ENCODE data around the gene SLX1A. TPM values are rescaled to one million over a fixed set of nuclear protein-coding genes. Genes with fewer than 3 reads are reported as not detected.

The SLX1A gene
- total RNA-seq, 1 donor from 2014 or later: 28.6 TPM

- H3K4me3 ChIP-seq: no peak overlapping the region
- peaks cover 6% of the 10 kb centered on the region for H3K4me1 ChIP-seq
- intact Hi-C loops (cut with DNase I): no loop called here
- H3K27me3 ChIP-seq (ENCODE audit: low read depth): no peaks in the 10 kb centered on the region
- no peak overlapping the region for H3K27ac ChIP-seq
- ATAC-seq (no peak), DNase-seq (no peak)
- no peaks in the 10 kb centered on the region for H3K36me3 ChIP-seq
- H3K9me3 ChIP-seq: no peaks in the 10 kb centered on the region
- TF ChIP-seq CTCF (IDR thresholded peaks at IDR 0.05): no peak
Observed at GRCh38 chr16:30179195-30179594, 14.5 kb upstream of the SLX1A start.

GRCh38 chr16:30179931-30180330 lies 13.7 kb upstream of the SLX1A start:
- no peak for TF ChIP-seq CTCF (IDR thresholded peaks at IDR 0.05)
- no peak overlapping the region for H3K4me3 ChIP-seq
- H3K27ac ChIP-seq: no peak overlapping the region
- DNase-seq (no peak), ATAC-seq (no peak)
- no peaks in the 10 kb centered on the region for H3K9me3 ChIP-seq
- peaks cover 6% of the 10 kb centered on the region for H3K4me1 ChIP-seq
- H3K27me3 ChIP-seq (ENCODE audit: low read depth): no peaks in the 10 kb centered on the region
- no peaks in the 10 kb centered on the region for H3K36me3 ChIP-seq
- intact Hi-C loops (cut with DNase I): no loop called here

GRCh38 chr16:30180741-30181140 lies 12.9 kb upstream of the SLX1A start:
- peaks cover 6% of the 10 kb centered on the region for H3K4me1 ChIP-seq
- TF ChIP-seq CTCF (IDR thresholded peaks at IDR 0.05): no peak

GRCh38 chr16:30183233-30184095 lies 10.2 kb upstream of the SLX1A start, which contains the start of gene CORO1A:
TSS of gene CORO1A (plus strand) at chr16:30183602. CDS start at chr16:30185210, 1,608 bp downstream.
- Histone ChIP-seq H3K9me3 (no peaks in the 10 kb centered on the region), H3K36me3 (peaks cover 10% of the 10 kb centered on the region), H3K4me1 (peaks cover 20% of the 10 kb centered on the region), H3K27me3 (ENCODE audit: low read depth) (no peaks in the 10 kb centered on the region), H3K27ac (peak within 1 kb of the TSS; percentile 78), H3K4me3 (peak within 1 kb of the TSS; percentile 69)
- peak; percentile 77 to 85 for ATAC-seq
- peak; percentile 91 for DNase-seq
- no peak for TF ChIP-seq CTCF (IDR thresholded peaks at IDR 0.05)
- intact Hi-C loops (cut with DNase I): no loop called here

More at GRCh38 chr16:30180741-30181140, 12.9 kb upstream of the SLX1A start:
- DNase-seq: no peak
- Histone ChIP-seq H3K36me3 (no peaks in the 10 kb centered on the region), H3K27me3 (ENCODE audit: low read depth) (no peaks in the 10 kb centered on the region), H3K9me3 (no peaks in the 10 kb centered on the region), H3K27ac (no peak overlapping the region), H3K4me3 (no peak overlapping the region)
- intact Hi-C loops (cut with DNase I): no loop called here
- ATAC-seq: no peak

GRCh38 chr16:30184096-30184890 lies 9.4 kb upstream of the SLX1A start:
- intact Hi-C loops (cut with DNase I): no loop called here
- H3K4me3 ChIP-seq: peak overlapping the region; percentile 69
- H3K4me1 ChIP-seq: peaks cover 20% of the 10 kb centered on the region
- peak overlapping the region; percentile 78 for H3K27ac ChIP-seq
- peak; percentile 5 to 36 for ATAC-seq
- H3K36me3 ChIP-seq: peaks cover 10% of the 10 kb centered on the region
- H3K27me3 ChIP-seq (ENCODE audit: low read depth): no peaks in the 10 kb centered on the region
- peak; percentile 71 for DNase-seq
- no peaks in the 10 kb centered on the region for H3K9me3 ChIP-seq
- no peak for TF ChIP-seq CTCF (IDR thresholded peaks at IDR 0.05)
